Islet of Langerhans (tissue), 1 donor: ENCODE data around the gene RGS19.
"Not testable (repeated sequence)": the region's sequence is repeated elsewhere in the genome, so short reads cannot be mapped to it uniquely, and the experiment has no call there.

ENCODE experiments used
- FAIRE-seq: peaks from one replicate; lab custom pipeline; 2011; peaks lifted over from hg19 to GRCh38; lab: Jason Lieb, UNC

RGS19 gene, protein sequence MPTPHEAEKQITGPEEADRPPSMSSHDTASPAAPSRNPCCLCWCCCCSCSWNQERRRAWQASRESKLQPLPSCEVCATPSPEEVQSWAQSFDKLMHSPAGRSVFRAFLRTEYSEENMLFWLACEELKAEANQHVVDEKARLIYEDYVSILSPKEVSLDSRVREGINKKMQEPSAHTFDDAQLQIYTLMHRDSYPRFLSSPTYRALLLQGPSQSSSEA

DNA sequence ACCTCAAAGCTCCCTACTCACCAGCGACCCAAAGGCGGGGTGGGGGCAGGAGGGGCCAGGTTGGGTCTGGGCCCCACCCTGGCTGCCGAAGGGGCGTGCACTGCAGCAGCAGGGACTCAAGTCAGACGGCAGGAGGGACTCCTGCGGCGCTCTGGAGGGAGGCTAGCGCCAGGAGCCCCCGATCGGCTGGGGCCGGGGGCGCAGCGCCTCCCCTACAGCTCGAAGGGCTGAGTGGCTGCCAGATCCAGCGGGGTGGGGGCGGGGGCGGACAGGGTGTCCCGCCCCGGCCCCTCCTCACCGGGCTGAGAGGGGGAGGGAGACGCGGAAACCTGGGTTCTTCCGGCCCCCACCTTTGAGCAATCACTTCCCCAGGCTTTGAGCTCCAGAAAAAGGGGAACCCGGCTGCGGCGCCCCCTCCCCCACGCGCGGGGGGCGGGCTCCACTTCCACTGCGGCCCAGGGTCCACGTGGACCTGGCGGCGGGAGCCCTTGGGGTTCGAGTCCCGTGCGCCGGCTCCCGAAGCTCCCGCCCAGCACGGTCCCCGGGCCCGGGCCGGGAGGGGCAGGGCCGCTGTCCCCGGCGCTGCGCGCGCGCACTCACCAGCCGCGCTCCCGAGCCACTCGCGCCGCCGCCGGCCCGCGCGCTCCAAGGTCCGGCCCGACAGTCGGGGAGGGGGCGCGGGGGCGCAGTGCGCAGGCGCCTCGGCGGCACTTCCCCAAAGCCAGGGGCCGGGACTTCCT, at the start of gene RGS19:
RGS19 (minus strand) TSS at position 246 of the 740 bp plus-strand sequence. CDS start 2,632 bp downstream, outside the sequence.
- FAIRE-seq: no peak

DNA sequence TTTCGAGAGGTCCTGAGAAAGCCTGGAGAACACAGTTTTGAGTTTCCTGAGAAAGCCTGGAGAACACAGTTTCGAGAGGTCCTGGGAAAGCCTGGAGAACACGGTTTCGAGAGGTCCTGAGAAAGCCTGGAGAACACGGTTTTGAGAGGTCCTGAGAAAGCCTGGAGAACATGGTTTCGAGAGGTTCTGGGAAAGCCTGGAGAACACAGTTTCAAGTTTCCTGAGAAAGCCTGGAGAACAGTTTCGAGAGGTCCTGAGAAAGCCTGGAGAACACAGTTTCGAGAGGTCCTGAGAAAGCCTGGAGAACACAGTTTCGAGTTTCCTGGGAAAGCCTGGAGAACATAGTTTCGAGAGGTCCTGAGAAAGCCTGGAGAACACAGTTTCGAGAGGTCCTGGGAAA, 44.2 kb upstream of the RGS19 start:
- not testable (repeated sequence) for FAIRE-seq

DNA sequence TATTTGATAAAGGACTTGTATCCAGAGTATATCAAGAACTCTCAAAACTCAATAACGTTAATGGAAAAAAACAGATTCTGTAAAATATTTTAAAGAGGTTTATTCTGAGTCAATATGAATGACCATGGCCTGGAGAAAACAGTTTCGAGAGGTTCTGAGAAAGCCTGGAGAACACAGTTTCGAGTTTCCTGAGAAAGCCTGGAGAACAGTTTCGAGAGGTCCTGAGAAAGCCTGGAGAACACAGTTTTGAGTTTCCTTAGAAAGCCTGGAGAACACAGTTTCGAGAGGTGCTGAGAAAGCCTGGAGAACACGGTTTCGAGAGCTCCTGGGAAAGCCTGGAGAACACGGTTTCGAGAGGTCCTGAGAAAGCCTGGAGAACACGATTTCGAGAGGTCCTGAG, 43.6 kb upstream of the RGS19 start:
- not testable (repeated sequence) for FAIRE-seq

DNA sequence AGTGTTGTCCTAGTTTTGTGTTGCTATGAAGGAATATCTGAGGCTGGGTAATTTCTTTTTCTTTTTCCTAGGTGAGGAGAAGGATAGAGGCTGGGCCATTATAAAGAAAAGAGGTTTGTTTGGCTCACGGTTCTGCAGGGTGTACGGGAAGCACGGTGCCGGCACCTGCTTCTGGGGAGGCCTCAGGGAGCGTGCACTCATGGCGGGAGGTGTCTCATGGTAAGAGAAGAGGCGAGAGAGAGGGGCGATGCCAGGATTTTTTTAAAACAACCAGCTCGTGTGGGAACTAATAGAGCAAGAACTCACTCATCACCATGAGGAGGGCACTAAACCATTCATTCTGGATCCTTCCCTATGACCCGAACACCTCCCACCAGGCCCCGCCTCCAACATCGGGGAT, 42.3 kb upstream of the RGS19 start:
- FAIRE-seq: no peak

DNA sequence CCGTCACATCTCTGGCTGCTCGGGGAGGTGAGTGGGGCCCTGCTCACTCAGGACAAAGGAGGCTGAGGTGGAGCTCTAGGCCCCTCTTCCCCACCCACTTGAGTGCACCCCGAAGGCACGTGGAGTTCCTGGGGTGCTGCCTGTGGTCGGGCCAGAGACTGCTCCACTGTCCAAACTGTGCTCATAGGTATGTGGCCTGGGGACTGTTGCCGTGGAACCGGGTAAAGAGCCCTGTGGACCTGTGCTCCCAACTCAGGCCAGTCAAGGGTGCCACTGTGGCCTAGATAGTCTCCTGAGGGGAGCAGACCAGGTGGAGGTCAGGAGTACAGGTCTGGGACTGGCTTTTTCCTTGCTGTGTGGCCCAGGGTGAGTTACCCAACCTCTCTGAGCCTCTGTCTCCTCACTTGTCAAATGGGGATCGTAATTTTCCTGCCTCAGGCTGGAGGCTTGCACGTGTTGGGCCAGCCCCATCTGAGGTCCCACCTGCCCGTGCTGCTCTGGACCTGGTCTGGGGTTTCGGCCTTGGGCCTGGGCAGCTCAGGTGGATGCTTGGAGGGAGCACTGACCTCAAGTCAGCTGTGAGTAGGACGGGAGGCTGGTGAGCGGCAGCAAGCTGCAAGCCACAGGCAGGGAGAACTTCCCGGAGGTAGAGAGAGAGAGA, 40.5 kb upstream of the RGS19 start:
- no peak for FAIRE-seq

DNA sequence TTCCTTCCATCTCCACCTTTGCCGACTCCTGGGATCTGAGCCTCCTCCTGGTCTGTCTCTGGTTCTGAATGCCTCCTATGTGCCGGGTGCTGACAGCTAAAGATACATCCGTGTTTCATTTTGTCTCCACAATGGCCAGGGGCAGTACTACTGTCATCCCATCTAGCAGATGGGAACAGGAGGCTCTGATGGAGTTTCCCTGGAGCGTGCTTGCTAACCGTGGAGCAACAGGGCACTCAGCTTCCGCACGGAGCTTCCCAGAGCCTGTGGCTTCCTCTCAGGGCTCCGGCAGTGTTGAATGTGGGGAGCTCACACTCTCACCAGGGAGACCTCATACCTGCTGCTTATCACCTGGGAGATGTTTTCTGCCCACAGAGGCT, 40.0 kb upstream of the RGS19 start:
- no peak for FAIRE-seq

DNA sequence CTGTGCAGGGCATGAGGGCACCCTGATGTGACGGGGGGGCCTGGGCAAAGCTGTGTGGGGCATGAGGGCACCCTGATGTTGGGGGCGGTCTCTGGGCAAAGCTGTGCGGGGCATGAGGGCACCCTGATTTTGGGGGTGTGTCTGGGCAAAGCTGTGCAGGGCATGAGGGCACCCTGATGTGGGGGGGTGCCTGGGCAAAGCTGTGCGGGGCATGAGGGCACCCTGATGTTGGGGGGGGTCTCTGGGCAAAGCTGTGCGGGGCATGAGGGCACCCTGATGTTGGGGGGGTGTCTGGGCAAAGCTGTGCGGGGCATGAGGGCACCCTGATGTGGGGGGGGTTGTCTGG, 38.1 kb upstream of the RGS19 start:
- not testable (repeated sequence) for FAIRE-seq

DNA sequence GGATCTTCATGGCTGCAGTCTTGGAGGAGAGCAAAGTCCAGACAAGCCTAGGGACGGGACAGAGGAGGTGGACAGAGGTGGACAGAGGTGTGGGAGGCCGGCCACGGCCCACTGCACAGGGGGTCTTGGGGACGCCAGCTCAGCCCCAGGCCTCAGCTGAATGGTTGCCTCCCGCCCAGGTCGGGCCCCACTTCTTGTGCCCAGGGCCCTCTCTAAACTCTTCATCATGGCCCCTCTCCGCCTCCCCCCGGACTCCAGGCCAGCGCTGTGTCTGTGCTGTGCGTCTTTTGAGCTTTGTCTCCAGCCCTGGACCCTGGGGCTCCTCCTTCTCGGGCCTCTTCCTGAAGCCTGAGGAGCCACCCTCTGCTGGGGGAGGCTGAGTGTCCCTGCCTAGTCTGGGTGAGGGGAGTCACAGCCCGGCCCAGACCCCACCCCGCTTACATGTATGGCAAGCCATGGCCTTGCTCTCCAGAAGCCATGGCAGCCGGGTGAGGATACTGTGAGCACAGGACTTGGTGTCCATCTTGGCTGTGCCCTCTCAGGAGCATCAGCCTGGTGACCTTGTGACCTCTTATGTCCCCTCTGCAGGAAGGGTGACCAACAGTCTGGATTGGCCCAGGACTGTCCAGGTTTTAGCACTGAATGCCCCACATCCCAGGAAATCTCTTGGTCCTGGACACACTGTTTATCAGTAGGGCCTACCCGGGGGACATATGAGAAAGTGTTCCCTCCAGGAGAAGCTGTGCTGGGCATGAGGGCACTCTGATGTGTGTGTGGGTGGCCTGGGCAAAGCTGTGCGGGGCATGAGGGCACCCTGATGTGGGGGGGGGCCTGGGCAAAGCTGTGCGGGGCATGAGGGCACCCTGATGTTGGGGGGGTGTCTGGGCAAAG, 37.5 kb upstream of the RGS19 start:
- no peak for FAIRE-seq

DNA sequence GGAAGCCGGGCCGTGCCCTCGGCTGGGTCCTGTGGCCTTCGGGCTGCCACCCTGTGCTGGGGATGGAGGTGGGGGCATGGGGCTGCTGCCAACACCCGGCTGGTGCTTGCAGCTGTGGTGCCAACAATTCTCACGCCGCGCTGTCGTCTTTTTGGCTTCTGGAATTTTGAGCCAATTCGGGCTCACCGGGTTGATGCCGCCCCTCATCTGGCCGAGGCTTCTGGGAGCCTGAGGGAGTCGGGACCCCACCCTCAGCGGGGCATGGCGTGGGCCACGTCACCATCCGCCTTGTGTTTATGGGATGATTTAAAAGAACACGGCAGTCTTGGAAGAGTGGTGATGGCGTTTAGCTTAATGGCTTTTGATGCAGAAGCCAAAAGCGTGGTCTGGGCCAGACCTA, 36.7 kb upstream of the RGS19 start:
- no peak for FAIRE-seq

DNA sequence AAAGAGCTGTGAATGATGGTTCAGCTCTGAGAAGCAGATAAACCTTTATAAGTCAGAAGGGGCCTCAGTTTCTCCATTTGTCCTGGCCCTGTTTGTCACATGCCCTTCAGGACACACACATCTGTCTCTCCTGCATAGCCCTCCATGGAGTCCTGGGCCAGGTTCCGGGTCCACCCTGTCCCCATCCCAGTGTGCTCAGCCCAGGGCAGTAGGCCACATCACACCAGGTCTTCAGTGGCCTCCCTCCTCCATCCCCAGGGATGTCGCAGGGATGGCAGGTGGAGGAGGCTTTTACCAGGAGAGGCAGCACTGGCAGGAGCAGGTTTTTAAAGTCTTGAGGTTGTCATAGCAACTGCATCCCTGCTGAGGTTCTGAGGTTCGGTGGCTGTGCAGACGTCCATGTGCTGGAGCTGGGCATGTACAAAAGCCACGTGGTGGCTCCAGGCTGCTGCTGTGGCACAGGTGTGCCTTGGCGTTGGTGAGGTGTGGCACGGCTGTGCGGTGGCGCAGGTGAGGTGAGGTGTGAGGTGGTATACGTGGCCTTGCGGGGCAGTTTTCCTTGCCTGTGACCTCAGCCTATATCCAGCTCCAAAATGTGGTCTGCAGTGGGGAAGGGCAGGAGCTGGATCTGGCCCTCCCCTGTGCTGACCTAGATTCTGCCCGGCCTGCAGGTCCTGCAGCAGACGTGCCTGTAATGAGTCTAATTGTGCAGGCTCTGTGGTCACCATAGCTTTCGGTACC, 36.0 kb upstream of the RGS19 start:
- FAIRE-seq: no peak

DNA sequence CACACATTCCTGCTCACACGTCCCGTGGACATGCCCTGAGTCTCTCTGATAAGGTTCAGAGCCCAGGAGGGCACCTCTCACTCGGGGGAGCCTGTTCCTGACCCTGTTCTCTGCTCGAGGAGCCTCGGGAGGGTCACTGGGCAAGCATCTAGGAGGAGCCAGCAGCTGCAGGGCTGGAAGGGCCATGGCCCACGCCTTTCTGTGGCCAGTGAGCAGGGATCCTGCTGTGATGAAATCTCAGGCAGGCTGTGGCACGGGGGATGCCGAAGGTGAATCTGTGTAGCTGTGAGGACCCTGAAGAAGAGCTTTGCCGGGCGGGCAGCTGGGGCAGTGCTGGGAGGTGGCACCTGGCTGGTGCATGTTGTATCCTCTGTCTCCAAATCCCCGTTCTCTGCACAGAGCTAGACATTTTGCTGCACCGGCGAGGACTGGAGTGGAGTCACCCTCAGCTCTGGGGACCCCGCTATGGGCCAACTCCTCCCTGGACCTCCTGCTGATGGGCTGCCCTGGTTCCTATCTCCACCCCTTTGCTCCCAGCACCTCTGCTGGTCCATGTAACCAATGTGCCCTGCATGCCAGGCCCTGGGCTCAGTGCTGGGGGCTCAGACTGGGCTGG, 35.1 kb upstream of the RGS19 start:
- no peak for FAIRE-seq

DNA sequence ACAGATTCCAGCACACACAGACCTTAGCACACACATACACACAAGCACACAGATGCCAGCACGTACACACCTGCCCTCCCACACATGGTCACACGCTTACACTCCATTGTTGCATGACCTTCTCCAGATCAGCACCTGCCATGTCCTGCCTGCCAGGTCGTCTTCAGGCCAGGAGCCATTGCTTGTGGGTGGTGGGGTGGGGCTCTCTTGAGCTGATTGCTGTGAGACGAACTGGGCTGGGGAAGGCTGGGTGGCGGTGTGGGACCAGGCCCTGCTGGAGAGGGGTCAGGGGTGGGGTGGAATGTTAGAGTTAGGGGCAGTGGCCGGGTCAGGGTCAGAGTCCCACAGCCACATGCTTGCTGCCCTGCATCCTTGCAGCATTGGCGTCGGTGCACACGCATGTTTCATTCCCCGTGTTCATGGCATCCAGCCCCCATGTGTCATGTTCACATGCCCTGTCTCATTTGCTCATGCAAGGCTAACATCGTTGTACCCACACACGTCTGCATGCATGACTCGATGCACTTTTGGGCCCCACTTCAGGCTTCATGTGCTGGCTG, 34.6 kb upstream of the RGS19 start:
- FAIRE-seq: no peak

DNA sequence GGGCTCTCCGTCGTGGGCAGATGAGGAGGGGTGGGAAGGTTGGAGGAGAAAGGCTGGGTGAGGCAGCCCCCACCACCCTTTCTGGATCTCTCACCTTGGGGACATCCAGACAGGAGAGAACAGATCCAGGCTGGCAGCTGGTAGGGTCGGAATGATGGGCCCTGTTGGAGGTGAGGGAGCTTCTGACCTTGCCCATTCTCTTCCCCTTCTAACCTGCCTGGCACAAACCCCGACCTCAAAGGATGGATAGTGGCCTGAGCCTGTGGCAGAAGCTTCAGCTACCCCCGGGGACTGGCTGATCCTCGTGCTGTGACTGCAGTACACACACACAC, 34.1 kb upstream of the RGS19 start:
- FAIRE-seq: no peak

DNA sequence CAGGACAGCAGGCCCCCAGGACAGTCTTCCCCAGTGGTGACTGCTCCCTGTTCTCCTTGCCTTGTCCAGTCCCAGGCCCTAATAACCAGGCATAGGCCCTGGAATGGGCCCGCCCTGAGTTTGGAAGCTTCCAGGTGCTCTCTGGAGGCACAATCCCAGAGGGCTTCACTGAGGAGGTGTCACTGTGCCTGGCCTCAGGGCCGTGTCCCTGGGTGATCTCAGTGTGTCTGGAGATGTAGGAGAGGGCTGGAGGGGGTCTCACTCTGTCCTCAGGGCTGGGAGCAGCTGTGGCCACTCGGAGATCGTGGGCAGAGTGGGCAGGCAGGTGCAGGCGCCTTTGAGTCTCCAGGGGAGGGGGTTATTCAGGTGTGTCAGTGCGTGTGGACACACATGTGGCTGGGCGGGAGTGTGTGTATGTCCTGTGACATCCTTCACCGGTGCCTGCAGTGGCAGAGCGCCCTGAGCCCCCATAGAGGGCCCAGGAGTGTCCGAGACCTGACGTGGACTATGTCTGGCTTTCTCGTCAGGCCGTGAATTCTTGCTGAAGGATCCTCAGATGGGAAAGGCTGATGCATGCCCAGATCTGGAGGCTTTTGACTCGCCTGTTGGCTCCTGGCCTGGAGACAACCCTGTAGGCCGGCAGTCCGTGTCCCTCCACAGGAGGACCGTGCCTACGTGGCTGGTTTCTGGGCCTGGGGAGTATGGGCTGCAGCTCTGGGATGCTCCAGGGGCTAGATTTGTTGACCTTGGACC, 33.5 kb upstream of the RGS19 start:
- no peak for FAIRE-seq

DNA sequence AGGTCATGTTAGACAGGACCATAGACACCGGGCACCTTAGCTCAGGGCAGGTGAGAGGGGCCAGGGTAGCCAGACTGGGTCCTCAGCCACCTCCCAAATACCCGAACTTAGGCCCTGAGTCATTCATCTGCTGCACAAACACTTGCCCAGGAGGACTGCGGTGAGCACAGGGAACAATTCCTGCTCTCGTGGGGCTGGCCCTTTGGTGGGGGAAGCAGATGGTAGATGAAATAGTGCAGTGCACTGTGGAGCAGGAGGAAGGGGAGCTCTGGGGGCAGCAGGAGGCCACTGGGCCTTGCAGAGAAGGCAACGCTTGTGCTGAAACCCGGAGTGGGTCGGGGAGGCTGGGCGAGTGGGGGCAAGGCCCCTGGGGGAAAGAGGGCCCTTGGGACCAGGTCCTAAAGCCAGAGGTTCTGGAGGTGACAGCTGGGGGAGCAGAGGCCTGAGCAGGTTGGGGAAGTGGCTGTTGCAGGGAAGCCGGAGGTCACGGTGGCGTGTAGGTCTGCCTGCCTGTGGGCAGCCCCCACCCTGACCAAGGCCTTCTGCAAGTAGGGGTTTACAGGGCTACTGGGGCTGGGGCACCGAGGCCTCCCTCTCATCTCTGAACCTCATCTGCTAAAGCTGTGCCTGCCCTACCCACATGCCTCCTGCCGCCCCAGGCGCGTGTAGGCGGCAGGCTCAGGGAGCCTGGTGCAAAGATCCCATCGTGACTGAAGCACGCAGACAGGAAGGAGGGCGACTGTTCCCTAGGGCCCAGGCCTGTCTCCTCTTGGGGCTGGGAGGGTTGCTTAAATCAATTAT, 32.7 kb upstream of the RGS19 start:
- FAIRE-seq: no peak

DNA sequence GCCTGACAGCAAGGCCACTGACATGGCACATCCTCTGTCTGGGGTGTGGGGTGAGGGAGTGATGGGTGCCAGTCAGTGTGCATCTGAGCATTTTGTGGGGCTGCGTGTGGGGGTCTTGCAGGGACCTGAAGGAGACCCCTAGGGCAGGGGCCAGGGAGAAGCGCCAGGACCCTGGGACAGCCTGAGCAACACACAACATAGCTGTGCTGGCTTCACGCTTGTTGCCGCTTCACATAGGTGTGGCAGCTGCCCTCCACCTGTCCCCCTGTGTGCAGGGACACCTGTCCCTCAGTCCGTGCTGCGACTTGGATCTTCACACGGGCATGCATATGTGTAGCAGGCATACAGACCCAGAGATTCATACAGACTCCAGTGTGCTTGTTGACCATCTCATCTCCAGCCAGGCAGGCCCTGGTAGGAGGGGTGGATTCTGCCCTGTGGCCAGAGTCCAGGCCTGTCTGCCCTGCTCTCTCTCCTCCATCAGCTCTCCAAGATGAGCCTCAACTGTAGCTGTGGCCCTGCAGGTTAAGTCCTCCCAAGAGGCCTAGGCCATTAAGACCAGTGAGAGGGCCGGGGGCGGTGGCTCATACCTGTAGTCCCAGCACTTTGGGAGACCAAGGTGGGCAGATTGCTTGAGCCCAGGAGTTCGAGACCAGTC, 31.2 kb upstream of the RGS19 start:
- no peak for FAIRE-seq

DNA sequence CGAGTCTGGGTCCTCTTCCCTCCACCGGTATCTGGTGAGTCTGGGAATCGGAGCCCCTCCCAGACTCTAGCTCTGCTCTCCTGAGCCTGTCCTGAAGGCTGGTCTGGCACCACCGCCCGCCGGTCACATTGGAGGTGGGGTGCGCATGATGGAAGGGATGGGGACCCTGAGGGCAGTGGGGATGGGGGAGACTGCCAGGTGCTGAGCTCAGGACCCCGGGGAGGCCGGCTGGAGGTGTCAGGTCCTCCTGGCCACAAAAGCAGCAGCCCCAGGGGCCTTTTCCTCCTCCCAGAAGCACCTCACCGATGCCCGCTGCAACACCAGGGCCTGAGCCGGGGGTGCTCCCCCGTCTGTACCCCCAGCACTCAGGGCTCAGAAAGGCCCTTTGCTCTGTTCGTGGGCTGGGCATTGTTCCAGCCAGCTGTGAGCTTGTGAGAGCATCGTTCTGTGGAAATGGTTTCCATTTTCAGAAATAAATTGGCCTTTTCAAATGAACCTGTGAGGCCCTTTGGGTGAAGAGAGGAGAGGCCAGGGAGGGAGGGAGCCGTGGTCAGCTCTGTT, 30.6 kb upstream of the RGS19 start:
- FAIRE-seq: no peak

DNA sequence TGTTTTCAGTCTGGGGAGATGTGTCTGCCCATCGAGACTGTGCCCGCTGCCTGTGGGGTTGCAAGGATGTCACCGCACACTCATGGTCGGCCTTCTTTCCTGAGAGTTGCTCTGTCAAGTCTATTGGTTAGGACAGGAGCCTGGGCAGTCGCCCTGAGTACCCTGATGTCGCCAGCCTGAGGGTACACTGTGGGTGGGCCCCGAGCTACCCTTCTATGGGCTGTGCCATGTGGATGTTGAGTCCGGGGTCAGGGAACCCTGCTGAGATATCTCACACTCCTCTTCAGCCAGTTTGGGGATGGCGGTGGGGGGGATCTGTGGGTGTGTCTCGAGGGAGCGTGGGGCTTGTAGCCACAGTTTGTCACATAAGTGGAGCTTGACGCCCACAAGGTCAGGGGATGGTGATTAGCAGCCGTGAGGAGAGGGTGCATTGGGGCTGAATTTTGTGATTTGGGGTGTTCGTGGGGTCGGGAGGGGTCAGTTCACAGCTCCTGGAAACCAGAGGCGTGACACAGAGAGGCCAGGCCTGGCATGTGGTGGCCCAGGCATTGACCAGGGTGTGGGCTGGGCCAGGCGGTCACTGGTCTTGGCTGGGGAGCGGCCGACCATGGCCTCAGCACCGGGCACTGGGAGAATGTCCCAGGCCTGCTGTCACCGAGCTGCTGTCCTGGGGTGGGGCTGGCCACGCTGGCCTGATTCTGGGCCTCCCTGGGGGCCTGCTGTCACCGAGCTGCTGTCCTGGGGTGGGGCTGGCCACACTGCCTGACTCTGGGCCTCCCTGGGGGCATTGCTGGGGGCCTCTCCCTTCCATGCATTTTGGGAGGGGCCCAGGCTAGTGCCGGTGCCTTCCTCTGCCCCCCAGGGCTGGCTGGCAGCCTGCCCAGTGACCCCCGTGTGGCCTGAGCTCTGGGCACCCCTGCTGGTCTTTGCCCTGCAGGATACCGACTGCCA, 29.7 kb upstream of the RGS19 start:
- FAIRE-seq: no peak
